Neuronal stem cell (in vitro differentiated cells): ENCODE data around the gene PCNX2.
A peak's percentile ranks its signal among the peaks of the same experiment; 100 is the strongest.

Experiments used
- DNase-seq: peaks from one replicate; pipeline ENCODE4 v3.0.0-alpha.2; 2013; ENCODE audit warnings: low spot score
- H2AFZ ChIP-seq: one replicate; pipeline ENCODE4 v1.6.1; 2013; ENCODE audit warnings: mild to moderate bottlenecking, low read length, inconsistent platforms
- H2AK5ac ChIP-seq: 2 replicates; pipeline ENCODE4 v1.6.1; 2013; ENCODE audit warnings: low read depth, mild to moderate bottlenecking, inconsistent platforms, low read length, moderate library complexity, mixed read lengths
- H2BK120ac ChIP-seq: 2 replicates; pipeline ENCODE4 v1.6.1; 2013; ENCODE audit warnings: low read depth, mild to moderate bottlenecking, inconsistent platforms, low read length, moderate library complexity, mixed read lengths
- H2BK12ac ChIP-seq: one replicate; pipeline ENCODE4 v1.6.1; 2013; ENCODE audit warnings: low read length, inconsistent platforms
- H2BK15ac ChIP-seq: 2 replicates; pipeline ENCODE4 v1.6.1; 2013; ENCODE audit warnings: mild to moderate bottlenecking, low read length, inconsistent platforms, mixed read lengths
- H2BK5ac ChIP-seq: one replicate; pipeline ENCODE4 v1.6.1; 2013; ENCODE audit warnings: inconsistent platforms, mild to moderate bottlenecking, low read length, moderate library complexity
- H3K14ac ChIP-seq: one replicate; pipeline ENCODE4 v1.6.1; 2013; ENCODE audit warnings: low read length, inconsistent platforms
- H3K18ac ChIP-seq: 2 replicates; pipeline ENCODE4 v1.6.1; 2013; ENCODE audit warnings: low read length, inconsistent platforms
- H3K23ac ChIP-seq: 2 replicates; pipeline ENCODE4 v1.6.1; 2013; ENCODE audit warnings: low read depth, mild to moderate bottlenecking, mixed read lengths, low read length, inconsistent platforms; ENCODE audit not compliant: poor library complexity
- H3K27ac ChIP-seq: replicated peaks from 3 replicates; pipeline ENCODE4 v1.5.1; 2013; ENCODE audit warnings: low read length, inconsistent platforms
- H3K27me3 ChIP-seq, 3 experiments: 2 replicates each; pipeline ENCODE4 v1.6.1; 2013; ENCODE audit warnings: low read length in 3 of 3, mild to moderate bottlenecking in 2 of 3, inconsistent platforms in 1 of 3, low read depth in 1 of 3, mixed read lengths in 1 of 3, moderate library complexity in 1 of 3; ENCODE audit not compliant: control insufficient read depth in 3 of 3, insufficient read depth in 3 of 3
- H3K36me3 ChIP-seq, 2 donors: replicated peaks in 1 of 2; 2 replicates each; pipeline ENCODE4 v1.6.1; 2013; ENCODE audit warnings: low read length in 2 of 2; ENCODE audit not compliant: control insufficient read depth in 2 of 2, insufficient read depth in 2 of 2
- H3K4ac ChIP-seq: 2 replicates; pipeline ENCODE4 v1.6.1; 2013; ENCODE audit warnings: inconsistent platforms, mild to moderate bottlenecking, low read length, moderate library complexity
- H3K4me1 ChIP-seq, 2 donors: 1 replicate in 1 of 2; 2 replicates in 1 of 2; pipeline ENCODE4 v1.6.1; 2013; ENCODE audit warnings: low read length in 2 of 2, low read depth in 1 of 2; ENCODE audit not compliant: control insufficient read depth in 2 of 2, insufficient read depth in 1 of 2
- H3K4me2 ChIP-seq: one replicate; pipeline ENCODE4 v1.6.1; 2013; ENCODE audit warnings: mild to moderate bottlenecking, low read length, inconsistent platforms; ENCODE audit not compliant: insufficient read depth, poor library complexity, severe bottlenecking
- H3K4me3 ChIP-seq, 2 donors: 2 replicates each; pipeline ENCODE4 v1.5.1; 2013; ENCODE audit warnings: low read length in 2 of 2, mild to moderate bottlenecking in 2 of 2, inconsistent platforms in 1 of 2, moderate library complexity in 1 of 2
- H3K79me1 ChIP-seq: one replicate; pipeline ENCODE4 v1.6.1; 2013; ENCODE audit warnings: low read depth, mild to moderate bottlenecking, inconsistent platforms, low read length, moderate library complexity
- H3K9ac ChIP-seq: one replicate; pipeline ENCODE4 v1.6.1; 2013; ENCODE audit warnings: mild to moderate bottlenecking, low read depth, low read length, inconsistent platforms; ENCODE audit not compliant: poor library complexity
- H3K9me3 ChIP-seq, 2 donors: replicated peaks in 1 of 2; 2 replicates each; pipeline versions ENCODE3 to v1.6.1; 2013; ENCODE audit warnings: low read length in 2 of 2, mild to moderate bottlenecking in 2 of 2, inconsistent platforms in 1 of 2, low read depth in 1 of 2, mixed read lengths in 1 of 2, moderate library complexity in 1 of 2; ENCODE audit not compliant: control insufficient read depth in 2 of 2, insufficient read depth in 1 of 2
- H4K8ac ChIP-seq: one replicate; pipeline ENCODE4 v1.6.1; 2013; ENCODE audit warnings: low read depth, mild to moderate bottlenecking, inconsistent platforms, low read length, moderate library complexity
- H4K91ac ChIP-seq: one replicate; pipeline ENCODE4 v1.6.1; 2013; ENCODE audit warnings: low read length, low read depth, mild to moderate bottlenecking, inconsistent platforms; ENCODE audit not compliant: poor library complexity
- WGBS, 2 donors: extraction: QIAGEN DNeasy Blood & Tissue Kit; methylation state at CpG; one replicate each; pipeline ENCODE4 v1.1.7; 2013; ENCODE audit warnings: missing lambda C conversion rate in 2 of 2, mixed read lengths in 1 of 2; ENCODE audit not compliant: insufficient read length in 2 of 2, insufficient replicate concordance in 1 of 2; ENCODE audit errors: extremely low coverage in 2 of 2; 5-methylcytosine and 5-hydroxymethylcytosine counted together

PCNX2 gene

DNA sequence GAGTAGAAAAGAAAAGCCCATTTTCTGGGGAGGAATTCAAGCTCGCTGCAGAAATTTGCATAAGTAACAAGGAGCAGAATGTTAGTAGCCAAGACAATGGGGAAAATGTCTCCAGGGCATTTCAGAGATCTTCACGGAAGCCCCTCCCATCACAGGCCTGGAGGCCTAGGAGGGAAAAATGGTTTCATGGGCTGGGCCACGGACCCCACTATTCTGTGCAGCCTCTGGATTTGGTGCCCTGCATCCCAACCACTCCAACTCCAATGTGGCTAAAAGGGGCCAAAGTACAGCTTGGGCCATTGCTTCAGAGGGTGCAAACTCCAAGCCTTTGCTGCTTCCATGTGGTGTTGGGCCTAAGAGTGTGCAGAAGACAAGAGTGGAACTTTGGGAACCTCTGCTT lies 302.0 kb downstream of the PCNX2 start:
- H3K23ac ChIP-seq: no peak overlapping the region
- H3K4me1 ChIP-seq: peaks cover 0 to 2% of the 10 kb centered on the region in 2 donors
- no peak overlapping the region for H2BK15ac ChIP-seq
- peaks cover 6% of the 10 kb centered on the region for H3K79me1 ChIP-seq
- no peak overlapping the region for H3K14ac ChIP-seq
- H2BK5ac ChIP-seq: no peak overlapping the region
- H3K4me2 ChIP-seq: no peak overlapping the region
- H3K27me3 ChIP-seq: no peaks in the 10 kb centered on the region
- H4K8ac ChIP-seq: no peak overlapping the region
- no peak overlapping the region for H4K91ac ChIP-seq
- H2BK12ac ChIP-seq: no peak overlapping the region
- H3K9ac ChIP-seq: no peak overlapping the region
- H3K36me3 ChIP-seq: peaks cover 17 to 18% of the 10 kb centered on the region in 2 donors
- peaks cover 5 to 12% of the 10 kb centered on the region in 2 donors for H3K9me3 ChIP-seq
- no peak overlapping the region for H2BK120ac ChIP-seq
- no peak overlapping the region for H2AK5ac ChIP-seq
- DNase-seq: no peak
- no peak overlapping the region for H3K4ac ChIP-seq
- no peak overlapping the region for H3K4me3 ChIP-seq
- no peak overlapping the region for H3K18ac ChIP-seq
- no peak overlapping the region for H3K27ac ChIP-seq
- no peak overlapping the region for H2AFZ ChIP-seq
- WGBS, 2 donors: no CpG with 5 or more reads among the region's 3 CpGs

DNA sequence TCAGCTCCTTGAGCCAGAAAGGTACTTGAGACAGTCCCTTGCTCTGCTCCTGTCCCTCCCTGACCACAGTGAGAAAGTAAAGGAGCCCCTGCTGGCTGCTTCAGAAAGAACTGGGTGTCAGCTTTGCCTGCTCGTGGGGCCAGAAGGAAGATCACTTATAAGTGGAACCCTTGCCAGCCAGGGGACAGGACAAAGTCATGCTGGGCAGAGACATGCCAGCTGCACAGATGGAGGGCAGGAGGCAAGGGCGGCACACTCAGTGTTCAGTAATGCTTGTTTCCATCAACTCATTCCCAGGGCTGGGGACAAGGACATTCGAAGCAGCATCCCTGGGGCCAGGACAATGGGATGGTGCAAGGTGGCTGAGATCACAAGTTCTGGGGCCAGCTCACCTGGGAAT lies 303.3 kb downstream of the PCNX2 start:
- no peak overlapping the region for H3K4me2 ChIP-seq
- no peak overlapping the region for H3K18ac ChIP-seq
- no peak overlapping the region for H2AK5ac ChIP-seq
- H3K27me3 ChIP-seq: no peaks in the 10 kb centered on the region
- H3K4me3 ChIP-seq: no peak overlapping the region
- no peak overlapping the region for H2BK5ac ChIP-seq
- no peak overlapping the region for H4K91ac ChIP-seq
- peaks cover 7 to 11% of the 10 kb centered on the region in 2 donors for H3K36me3 ChIP-seq
- H3K23ac ChIP-seq: no peak overlapping the region
- no peak overlapping the region for H3K9ac ChIP-seq
- H4K8ac ChIP-seq: no peak overlapping the region
- no CpG with 5 or more reads among the region's 3 CpGs for WGBS, 2 donors
- no peak overlapping the region for H3K4ac ChIP-seq
- H2BK15ac ChIP-seq: peak overlapping the region; percentile 15
- no peak overlapping the region for H2BK120ac ChIP-seq
- DNase-seq: no peak
- no peak overlapping the region for H3K14ac ChIP-seq
- peaks cover 0 to 2% of the 10 kb centered on the region in 2 donors for H3K4me1 ChIP-seq
- H3K27ac ChIP-seq: no peak overlapping the region
- H2BK12ac ChIP-seq: no peak overlapping the region
- H2AFZ ChIP-seq: no peak overlapping the region
- H3K9me3 ChIP-seq: peaks cover 5 to 12% of the 10 kb centered on the region in 2 donors
- peaks cover 6% of the 10 kb centered on the region for H3K79me1 ChIP-seq

DNA sequence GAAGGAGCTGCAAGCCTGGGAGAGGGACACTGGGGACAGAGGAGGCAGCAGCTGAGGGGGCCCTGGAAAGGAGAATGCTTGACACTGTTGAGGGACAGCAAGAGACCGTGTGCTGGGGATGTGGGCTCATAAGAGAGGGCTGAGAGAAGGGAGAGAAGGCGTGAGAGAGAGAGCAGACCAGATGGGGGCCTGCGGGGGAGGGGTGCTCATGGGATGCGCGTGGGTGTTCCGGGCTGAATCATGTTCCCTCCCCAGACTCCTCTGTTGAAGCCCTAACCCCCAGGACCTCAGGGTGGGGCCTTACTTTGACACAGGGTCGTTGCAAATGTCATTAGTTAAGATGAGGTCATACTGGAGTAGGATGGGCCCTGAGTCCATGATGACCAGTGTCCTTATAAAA lies 304.3 kb downstream of the PCNX2 start:
- Histone ChIP-seq H4K8ac (no peak overlapping the region), H3K36me3 (peaks cover 2 to 7% of the 10 kb centered on the region in 2 donors)
- WGBS, 2 donors: no CpG with 5 or more reads among the region's 7 CpGs

DNA sequence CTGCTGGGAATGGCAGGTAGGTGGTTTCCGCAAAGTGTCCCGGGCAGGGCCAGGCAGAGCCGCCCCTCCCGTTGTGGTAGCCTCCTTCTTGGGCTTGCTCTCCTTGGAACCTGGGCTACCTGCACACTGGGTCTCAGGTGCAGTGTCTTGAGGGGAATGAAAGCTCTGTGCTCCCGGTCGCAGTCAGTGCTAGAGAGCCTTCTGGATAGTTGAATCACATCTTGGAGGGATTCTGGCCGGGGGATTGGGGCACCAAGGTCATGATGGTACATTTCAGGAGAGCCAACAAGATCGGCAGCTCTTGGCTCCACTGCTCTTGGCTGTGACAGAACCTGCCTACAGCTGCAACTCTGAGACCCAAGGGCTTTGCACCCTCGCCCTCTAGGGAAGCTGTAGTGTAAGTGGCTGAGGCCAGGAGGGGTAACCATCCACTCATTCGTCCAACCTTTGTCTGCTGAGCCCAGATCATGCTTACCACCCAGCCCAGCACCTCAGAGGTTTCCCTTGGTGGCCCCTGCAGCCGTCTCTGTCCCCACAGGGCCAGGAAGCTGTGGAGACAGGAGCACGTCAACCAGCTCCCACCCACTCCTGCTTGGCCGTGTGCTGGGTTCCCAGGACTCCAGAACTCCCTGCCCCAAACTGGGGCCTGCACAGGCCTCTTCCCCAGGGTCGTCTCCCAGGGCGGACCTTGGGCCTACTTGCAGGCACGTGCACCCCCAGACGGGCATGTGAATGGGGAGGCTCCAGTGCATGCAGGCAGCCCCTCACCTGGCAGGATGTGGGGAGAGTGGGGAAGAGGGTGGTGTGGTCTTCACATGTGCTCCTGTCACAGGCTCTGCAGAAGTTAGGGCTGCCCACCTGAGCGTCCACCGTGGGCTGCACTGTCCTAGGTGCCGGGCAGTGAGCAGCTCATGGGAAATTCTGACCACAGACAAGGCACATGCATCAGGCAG lies 305.1 kb downstream of the PCNX2 start:
- Histone ChIP-seq H3K23ac (peak overlapping the region; percentile 80), H3K9me3 (peaks cover 9 to 12% of the 10 kb centered on the region in 2 donors), H2BK120ac (no peak overlapping the region), H2BK5ac (peak overlapping the region; percentile 19), H4K8ac (no peak overlapping the region), H4K91ac (no peak overlapping the region), H3K4me3 (no peak overlapping the region), H2AK5ac (peak overlapping the region; percentile 37), H3K4ac (no peak overlapping the region), H3K79me1 (peaks cover 6% of the 10 kb centered on the region), H2BK12ac (peak overlapping the region; percentile 41), H3K4me1 (peaks cover 0 to 2% of the 10 kb centered on the region in 2 donors), H3K36me3 (peaks cover 2 to 10% of the 10 kb centered on the region in 2 donors), H3K27me3 (no peaks in the 10 kb centered on the region), H3K27ac (no peak overlapping the region), H3K18ac (peak overlapping the region; percentile 85), H2AFZ (no peak overlapping the region), H3K4me2 (no peak overlapping the region), H2BK15ac (peak overlapping the region; percentile 37), H3K14ac (no peak overlapping the region), H3K9ac (no peak overlapping the region)
- no CpG with 5 or more reads among the region's 20 CpGs for WGBS, 2 donors
- DNase-seq: no peak

More for the DNA sequence above, 304.3 kb downstream of the PCNX2 start:
- no peak overlapping the region for H2BK12ac ChIP-seq
- H3K4me1 ChIP-seq: peaks cover 0 to 2% of the 10 kb centered on the region in 2 donors
- peak overlapping the region; percentile 80 for H3K23ac ChIP-seq
- H3K4me3 ChIP-seq: no peak overlapping the region
- peaks cover 6% of the 10 kb centered on the region for H3K79me1 ChIP-seq
- H3K4me2 ChIP-seq: peak overlapping the region; percentile 11
- H2BK5ac ChIP-seq: no peak overlapping the region
- H3K14ac ChIP-seq: peak overlapping the region; percentile 71
- no peak overlapping the region for H3K27ac ChIP-seq
- no peak overlapping the region for H3K9ac ChIP-seq
- H2AFZ ChIP-seq: no peak overlapping the region
- H2AK5ac ChIP-seq: no peak overlapping the region
- no peak overlapping the region for H3K4ac ChIP-seq
- H3K27me3 ChIP-seq: no peaks in the 10 kb centered on the region
- H3K18ac ChIP-seq: no peak overlapping the region
- H2BK120ac ChIP-seq: no peak overlapping the region
- peak overlapping the region; percentile 37 for H2BK15ac ChIP-seq
- no peak for DNase-seq
- H4K91ac ChIP-seq: no peak overlapping the region
- peaks cover 5 to 12% of the 10 kb centered on the region in 2 donors for H3K9me3 ChIP-seq
